ENCODE measurements around the gene P4HA2. TPM values are rescaled to one million over a fixed set of nuclear protein-coding genes. Genes with fewer than 3 reads are reported as not detected.
A peak's percentile ranks its signal among the peaks of the same experiment; 100 is the strongest.

Gene P4HA2
- total RNA-seq, 4 donors from 2014 or later = 15.9 to 26.9 (median 22.8) TPM

- H3K36me3 ChIP-seq = no peaks in the 10 kb centered on the region
- no peak for TF ChIP-seq POLR2A (IDR thresholded peaks at IDR 0.05)
- TF ChIP-seq EP300 (IDR thresholded peaks at IDR 0.05) = no peak
- TF ChIP-seq CTCF (IDR thresholded peaks at IDR 0.05) = no peak
- peaks cover 0 to 41% (median 0%) of the 10 kb centered on the region in 4 donors for H3K9me3 ChIP-seq
- 88% methylated on average over 2 to 3 of the region's 3 CpGs for WGBS, 2 donors
- H3K4me1 ChIP-seq = peaks cover 0 to 1% (median 0%) of the 10 kb centered on the region in 4 donors
- H3K4me3 ChIP-seq = no peak overlapping the region
- DNase-seq (ENCODE audit: low spot score in 2 of 2) = no peak
- no peak overlapping the region for H3K27ac ChIP-seq
- H3K27me3 ChIP-seq = no peaks in the 10 kb centered on the region
Measured at GRCh38 chr5:132243366-132243977, 15.8 kb upstream of the P4HA2 start.

GRCh38 chr5:132239776-132240175 is 12.1 kb upstream of the P4HA2 start:
- no peak overlapping the region for H3K4me3 ChIP-seq
- no peaks in the 10 kb centered on the region for H3K36me3 ChIP-seq
- no peak for TF ChIP-seq EP300 (IDR thresholded peaks at IDR 0.05)
- no peak for DNase-seq (ENCODE audit: low spot score in 2 of 2)
- peaks cover 0 to 24% (median 0%) of the 10 kb centered on the region in 4 donors for H3K9me3 ChIP-seq
- no peaks in the 10 kb centered on the region for H3K27me3 ChIP-seq
- H3K27ac ChIP-seq = no peak overlapping the region
- H3K4me1 ChIP-seq = peaks cover 0 to 11% (median 0%) of the 10 kb centered on the region in 4 donors

- no peak overlapping the region for H3K4me3 ChIP-seq
- DNase-seq (ENCODE audit: low spot score in 2 of 2) = peak in 1 of 2 donors; percentile 1
- H3K36me3 ChIP-seq = no peaks in the 10 kb centered on the region
- peaks cover 0 to 16% (median 0%) of the 10 kb centered on the region in 4 donors for H3K9me3 ChIP-seq
- H3K4me1 ChIP-seq = peaks cover 0 to 11% (median 0%) of the 10 kb centered on the region in 4 donors
- TF ChIP-seq CTCF (IDR thresholded peaks at IDR 0.05) = no peak
- no peak for TF ChIP-seq EP300 (IDR thresholded peaks at IDR 0.05)
- TF ChIP-seq POLR2A (IDR thresholded peaks at IDR 0.05) = no peak
- H3K27ac ChIP-seq = no peak overlapping the region
- WGBS, 2 donors = 68 to 92% methylated on average over 1 of the region's 1 CpG
- H3K27me3 ChIP-seq = no peaks in the 10 kb centered on the region
Measured at GRCh38 chr5:132238901-132239500, 11.3 kb upstream of the P4HA2 start.

- WGBS, 2 donors = 13 to 25% methylated on average over 1 of the region's 1 CpG
- peak; percentile 85 to 95 for DNase-seq (ENCODE audit: low spot score in 2 of 2)
- TF ChIP-seq CTCF (IDR thresholded peaks at IDR 0.05) = peak; percentile 67 to 92 (median 84)
- peak in 1 of 2 donors; percentile 22 for TF ChIP-seq EP300 (IDR thresholded peaks at IDR 0.05)
- no peak for TF ChIP-seq POLR2A (IDR thresholded peaks at IDR 0.05)
Measured at GRCh38 chr5:132238169-132238744, 10.6 kb upstream of the P4HA2 start.

GRCh38 chr5:132237670-132238069 is 10.0 kb upstream of the P4HA2 start:
- H3K36me3 ChIP-seq = no peaks in the 10 kb centered on the region
- no peak for DNase-seq (ENCODE audit: low spot score in 2 of 2)
- H3K4me3 ChIP-seq = no peak overlapping the region
- TF ChIP-seq CTCF (IDR thresholded peaks at IDR 0.05) (no peak), POLR2A (IDR thresholded peaks at IDR 0.05) (no peak), EP300 (IDR thresholded peaks at IDR 0.05) (no peak)
- WGBS, 2 donors = 69 to 75% methylated on average over 4 of the region's 4 CpGs
- peak overlapping the region in 1 of 4 donors; percentile 58 for H3K27ac ChIP-seq
- H3K27me3 ChIP-seq = no peaks in the 10 kb centered on the region
- H3K4me1 ChIP-seq = peaks cover 0 to 11% (median 0%) of the 10 kb centered on the region in 4 donors
- peaks cover 0 to 6% (median 0%) of the 10 kb centered on the region in 4 donors for H3K9me3 ChIP-seq

More at GRCh38 chr5:132238169-132238744, 10.6 kb upstream of the P4HA2 start:
- peak overlapping the region in 1 of 4 donors; percentile 58 for H3K27ac ChIP-seq
- no peaks in the 10 kb centered on the region for H3K27me3 ChIP-seq
- peaks cover 0 to 9% (median 0%) of the 10 kb centered on the region in 4 donors for H3K9me3 ChIP-seq
- peaks cover 0 to 11% (median 0%) of the 10 kb centered on the region in 4 donors for H3K4me1 ChIP-seq
- H3K4me3 ChIP-seq = no peak overlapping the region
- no peaks in the 10 kb centered on the region for H3K36me3 ChIP-seq
